Measurements from ENCODE around the gene ST6GALNAC4. TPM values are rescaled to one million over a fixed set of nuclear protein-coding genes. Genes with fewer than 3 reads are reported as not detected.

ST6GALNAC4 gene
- total RNA-seq, 4 donors from 2014 or later: 12.5 to 33.0 (median 23.8) TPM

DNA sequence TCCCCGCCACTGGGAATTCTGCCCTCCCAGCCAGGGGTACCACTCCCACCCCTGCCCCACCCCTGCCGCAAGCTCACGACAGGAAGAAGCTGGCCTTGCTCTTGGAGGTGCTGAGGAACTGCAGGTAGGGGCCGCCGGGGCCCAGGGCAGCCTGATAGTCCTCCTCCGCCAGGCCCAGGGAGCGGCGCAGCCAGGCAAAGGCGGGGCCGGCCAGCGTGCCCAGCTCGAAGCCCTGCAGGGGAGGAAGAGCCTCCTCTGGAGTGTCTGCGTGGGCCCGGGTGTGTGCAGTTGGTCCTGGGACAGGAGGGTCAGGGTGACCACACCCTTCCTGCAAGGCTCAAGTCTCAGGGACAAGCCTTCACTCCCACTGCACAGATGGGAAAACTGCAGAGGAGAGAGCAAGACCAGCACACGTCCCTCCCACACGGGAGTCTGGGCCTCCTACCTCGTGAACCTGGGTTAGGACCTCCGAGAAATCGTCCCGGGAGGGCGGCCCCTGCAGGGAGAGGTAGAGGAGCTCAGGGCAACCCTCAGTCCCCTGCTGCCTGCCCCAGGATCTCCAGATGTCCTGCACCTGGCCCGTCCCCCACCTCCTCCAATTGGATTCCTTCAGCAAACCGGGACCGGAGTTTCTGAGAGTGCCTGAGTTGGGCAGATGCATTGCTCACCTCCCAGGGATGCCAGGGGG lies 11.3 kb upstream of the ST6GALNAC4 start:
- Histone ChIP-seq H3K36me3 (no peaks in the 10 kb centered on the region), H3K27ac (peak overlapping the region in 1 of 4 donors; percentile 12), H3K4me3 (peak overlapping the region; percentile 32 to 63 (median 52)), H3K27me3 (peaks cover 0 to 49% (median 0%) of the 10 kb centered on the region in 4 donors), H3K4me1 (peaks cover 30 to 53% (median 36%) of the 10 kb centered on the region in 3 donors), H3K9me3 (no peaks in the 10 kb centered on the region)
- intact Hi-C loops (cut with DNase I): loop anchor here (10.0 kb wide), 1 partner anchor 333 kb away; no protein-coding TSS in a partner anchor
- no peak for TF ChIP-seq POLR2A (IDR thresholded peaks at IDR 0.05)
- TF ChIP-seq, protein P1, sequence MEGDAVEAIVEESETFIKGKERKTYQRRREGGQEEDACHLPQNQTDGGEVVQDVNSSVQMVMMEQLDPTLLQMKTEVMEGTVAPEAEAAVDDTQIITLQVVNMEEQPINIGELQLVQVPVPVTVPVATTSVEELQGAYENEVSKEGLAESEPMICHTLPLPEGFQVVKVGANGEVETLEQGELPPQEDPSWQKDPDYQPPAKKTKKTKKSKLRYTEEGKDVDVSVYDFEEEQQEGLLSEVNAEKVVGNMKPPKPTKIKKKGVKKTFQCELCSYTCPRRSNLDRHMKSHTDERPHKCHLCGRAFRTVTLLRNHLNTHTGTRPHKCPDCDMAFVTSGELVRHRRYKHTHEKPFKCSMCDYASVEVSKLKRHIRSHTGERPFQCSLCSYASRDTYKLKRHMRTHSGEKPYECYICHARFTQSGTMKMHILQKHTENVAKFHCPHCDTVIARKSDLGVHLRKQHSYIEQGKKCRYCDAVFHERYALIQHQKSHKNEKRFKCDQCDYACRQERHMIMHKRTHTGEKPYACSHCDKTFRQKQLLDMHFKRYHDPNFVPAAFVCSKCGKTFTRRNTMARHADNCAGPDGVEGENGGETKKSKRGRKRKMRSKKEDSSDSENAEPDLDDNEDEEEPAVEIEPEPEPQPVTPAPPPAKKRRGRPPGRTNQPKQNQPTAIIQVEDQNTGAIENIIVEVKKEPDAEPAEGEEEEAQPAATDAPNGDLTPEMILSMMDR (IDR thresholded peaks at IDR 0.05): no peak
- WGBS, 2 donors: 20% methylated on average over 1 of the region's 24 CpGs; no CpG with 5 or more reads in 1 of the 2 donors
- DNase-seq: no peak

DNA sequence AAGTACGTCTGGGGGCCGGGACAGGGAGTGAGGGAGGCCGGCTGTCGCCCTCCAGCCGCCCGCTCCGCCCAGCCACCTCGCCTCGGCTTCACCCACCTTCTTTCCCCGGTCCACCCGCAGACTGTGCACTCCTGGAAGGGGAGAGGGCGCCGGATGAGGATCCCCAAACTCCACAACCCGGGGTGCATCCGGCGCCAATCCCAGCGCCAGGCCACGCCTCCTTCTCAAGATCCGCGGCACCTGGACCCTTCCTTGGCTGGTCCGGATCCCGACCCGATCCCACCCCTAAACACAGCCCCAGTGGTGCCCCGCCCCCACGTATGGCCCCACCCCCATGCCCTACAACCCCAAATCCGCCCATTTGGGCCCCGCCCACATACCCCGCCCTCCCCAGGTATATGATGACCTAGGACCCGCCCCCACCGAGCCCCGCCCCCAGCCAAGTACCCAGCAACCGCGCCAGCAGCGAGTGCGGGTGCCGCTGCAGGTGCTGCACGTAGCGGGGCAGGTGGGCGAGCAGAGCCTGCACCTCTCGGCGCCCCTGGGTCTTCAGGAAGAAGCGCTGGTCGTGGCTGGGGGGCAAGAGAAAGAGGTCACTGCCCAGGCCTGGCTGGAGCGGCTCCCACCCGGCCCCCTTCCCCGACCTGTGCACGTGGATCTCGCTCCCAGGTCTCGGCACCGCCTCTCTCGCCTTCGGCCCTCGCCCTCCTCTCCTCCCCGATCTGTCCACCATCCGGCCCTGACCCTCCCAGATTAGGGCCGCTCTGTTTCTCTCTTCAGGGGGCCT lies 10.6 kb upstream of the ST6GALNAC4 start:
- Histone ChIP-seq H3K4me1 (peaks cover 30 to 53% (median 36%) of the 10 kb centered on the region in 3 donors), H3K4me3 (peak overlapping the region; percentile 32 to 63 (median 52)), H3K27me3 (peaks cover 0 to 49% (median 0%) of the 10 kb centered on the region in 4 donors), H3K36me3 (no peaks in the 10 kb centered on the region), H3K9me3 (no peaks in the 10 kb centered on the region), H3K27ac (peak overlapping the region; percentile 12 to 59 (median 30))
- WGBS, 2 donors: 4 to 7% methylated on average over 11 to 18 of the region's 56 CpGs
- intact Hi-C loops (cut with DNase I): loop anchor here (10.0 kb wide), 1 partner anchor 333 kb away; no protein-coding TSS in a partner anchor
- TF ChIP-seq POLR2A (IDR thresholded peaks at IDR 0.05): no peak
- TF ChIP-seq, protein P1 (IDR thresholded peaks at IDR 0.05): no peak
- no peak for DNase-seq

DNA sequence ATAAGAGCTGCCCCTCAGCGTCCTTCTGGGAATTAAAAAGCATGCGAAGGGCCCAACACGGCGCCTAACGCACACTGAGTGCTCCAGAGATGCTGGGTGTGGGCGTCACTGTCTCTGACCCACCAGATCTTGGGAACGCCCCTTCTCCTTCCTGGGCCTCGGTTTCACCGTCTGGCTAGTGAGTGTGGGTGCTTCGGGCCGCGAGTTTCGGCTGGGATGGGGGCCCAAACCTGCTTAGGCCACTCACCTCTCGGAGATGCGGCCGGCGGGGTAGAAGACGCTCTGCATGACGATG lies 10.0 kb upstream of the ST6GALNAC4 start:
- Histone ChIP-seq H3K4me1 (peaks cover 31 to 56% (median 38%) of the 10 kb centered on the region in 3 donors), H3K4me3 (peak overlapping the region; percentile 32 to 63 (median 52)), H3K9me3 (no peaks in the 10 kb centered on the region), H3K27ac (peak overlapping the region; percentile 12 to 59 (median 30)), H3K36me3 (no peaks in the 10 kb centered on the region), H3K27me3 (peaks cover 0 to 53% (median 0%) of the 10 kb centered on the region in 4 donors)
- WGBS, 2 donors: 8 to 10% methylated on average over 10 to 11 of the region's 19 CpGs
- intact Hi-C loops (cut with DNase I): loop anchor here (10.0 kb wide), 1 partner anchor 332 kb away; no protein-coding TSS in a partner anchor
- TF ChIP-seq, protein P1 (IDR thresholded peaks at IDR 0.05): no peak
- no peak for TF ChIP-seq POLR2A (IDR thresholded peaks at IDR 0.05)
- DNase-seq: no peak

DNA sequence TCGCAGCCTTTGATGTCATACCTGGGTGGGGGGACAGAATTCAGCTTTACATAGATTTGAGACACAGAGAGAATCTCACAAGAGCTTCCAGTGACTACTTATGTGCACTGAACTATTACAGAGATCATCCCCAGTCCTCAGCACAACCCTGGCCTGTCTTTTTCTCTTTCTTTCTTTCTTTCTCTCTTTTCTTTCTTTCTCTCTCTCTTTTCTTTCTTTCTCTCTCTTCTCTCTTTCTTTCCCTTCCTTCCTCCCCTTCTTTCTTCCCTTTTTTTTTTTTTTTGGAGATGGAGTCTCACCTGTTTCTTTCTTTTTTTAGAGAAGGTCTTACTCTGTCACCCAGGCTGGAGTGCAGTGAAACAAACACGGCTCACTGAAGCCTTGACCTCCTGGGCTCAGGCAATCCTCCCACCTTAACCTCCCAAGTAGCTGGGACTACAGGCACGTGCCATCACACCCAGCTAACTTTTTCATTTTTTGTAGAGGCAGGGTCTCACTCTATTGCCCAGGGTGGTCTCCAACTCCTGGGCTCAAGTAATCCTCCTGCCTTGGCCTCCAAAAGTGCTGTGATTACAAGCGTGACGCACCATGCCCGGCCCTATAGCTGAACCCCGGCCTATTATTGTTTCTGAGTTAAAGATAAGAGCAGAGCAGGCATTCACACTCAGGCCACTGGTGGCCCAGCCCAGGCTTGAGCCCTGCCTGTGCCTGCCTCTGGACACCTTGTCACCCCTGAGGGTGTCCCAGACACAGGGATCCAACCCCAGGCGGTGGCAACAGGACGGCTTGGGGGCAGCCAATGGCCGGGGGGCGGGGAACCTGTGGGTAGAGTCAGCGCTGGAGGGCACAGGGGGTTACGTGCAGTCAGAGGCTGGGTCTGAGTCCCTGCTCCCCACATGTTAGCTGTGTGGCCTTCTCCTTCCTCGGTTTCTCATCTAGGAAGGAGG lies 9.4 kb upstream of the ST6GALNAC4 start:
- peak overlapping the region in 2 of 4 donors; percentile 12 to 59 for H3K27ac ChIP-seq
- peaks cover 37 to 56% (median 37%) of the 10 kb centered on the region in 3 donors for H3K4me1 ChIP-seq
- peak overlapping the region in 3 of 4 donors; percentile 49 to 63 (median 54) for H3K4me3 ChIP-seq
- DNase-seq: no peak
- intact Hi-C loops (cut with DNase I): loop anchor here (10.0 kb wide), 1 partner anchor 331 kb away; no protein-coding TSS in a partner anchor
- 59 to 70% methylated on average over 6 to 9 of the region's 14 CpGs for WGBS, 2 donors
- no peak for TF ChIP-seq POLR2A (IDR thresholded peaks at IDR 0.05)
- TF ChIP-seq, protein P1 (IDR thresholded peaks at IDR 0.05): no peak
- no peaks in the 10 kb centered on the region for H3K36me3 ChIP-seq
- H3K27me3 ChIP-seq: peaks cover 0 to 55% (median 0%) of the 10 kb centered on the region in 4 donors
- no peaks in the 10 kb centered on the region for H3K9me3 ChIP-seq

All from esophagus squamous epithelium (tissue), 5 donors.